HG03469 (cell line): ENCODE data around the gene MIPOL1.
"Not testable (repeated sequence)": the region's sequence is repeated elsewhere in the genome, so short reads cannot be mapped to it uniquely, and the experiment has no call there.

ENCODE experiments used
- ATAC-seq: cut with Tn5 transposase; IDR thresholded peaks from one replicate; pipeline ENCODE4 v1.9.1; 2021; ENCODE audit warnings: mild to moderate bottlenecking, moderate library complexity, moderate number of reproducible peaks; ENCODE audit not compliant: unreplicated experiment

Gene MIPOL1, protein sequence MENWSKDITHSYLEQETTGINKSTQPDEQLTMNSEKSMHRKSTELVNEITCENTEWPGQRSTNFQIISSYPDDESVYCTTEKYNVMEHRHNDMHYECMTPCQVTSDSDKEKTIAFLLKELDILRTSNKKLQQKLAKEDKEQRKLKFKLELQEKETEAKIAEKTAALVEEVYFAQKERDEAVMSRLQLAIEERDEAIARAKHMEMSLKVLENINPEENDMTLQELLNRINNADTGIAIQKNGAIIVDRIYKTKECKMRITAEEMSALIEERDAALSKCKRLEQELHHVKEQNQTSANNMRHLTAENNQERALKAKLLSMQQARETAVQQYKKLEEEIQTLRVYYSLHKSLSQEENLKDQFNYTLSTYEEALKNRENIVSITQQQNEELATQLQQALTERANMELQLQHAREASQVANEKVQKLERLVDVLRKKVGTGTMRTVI

DNA sequence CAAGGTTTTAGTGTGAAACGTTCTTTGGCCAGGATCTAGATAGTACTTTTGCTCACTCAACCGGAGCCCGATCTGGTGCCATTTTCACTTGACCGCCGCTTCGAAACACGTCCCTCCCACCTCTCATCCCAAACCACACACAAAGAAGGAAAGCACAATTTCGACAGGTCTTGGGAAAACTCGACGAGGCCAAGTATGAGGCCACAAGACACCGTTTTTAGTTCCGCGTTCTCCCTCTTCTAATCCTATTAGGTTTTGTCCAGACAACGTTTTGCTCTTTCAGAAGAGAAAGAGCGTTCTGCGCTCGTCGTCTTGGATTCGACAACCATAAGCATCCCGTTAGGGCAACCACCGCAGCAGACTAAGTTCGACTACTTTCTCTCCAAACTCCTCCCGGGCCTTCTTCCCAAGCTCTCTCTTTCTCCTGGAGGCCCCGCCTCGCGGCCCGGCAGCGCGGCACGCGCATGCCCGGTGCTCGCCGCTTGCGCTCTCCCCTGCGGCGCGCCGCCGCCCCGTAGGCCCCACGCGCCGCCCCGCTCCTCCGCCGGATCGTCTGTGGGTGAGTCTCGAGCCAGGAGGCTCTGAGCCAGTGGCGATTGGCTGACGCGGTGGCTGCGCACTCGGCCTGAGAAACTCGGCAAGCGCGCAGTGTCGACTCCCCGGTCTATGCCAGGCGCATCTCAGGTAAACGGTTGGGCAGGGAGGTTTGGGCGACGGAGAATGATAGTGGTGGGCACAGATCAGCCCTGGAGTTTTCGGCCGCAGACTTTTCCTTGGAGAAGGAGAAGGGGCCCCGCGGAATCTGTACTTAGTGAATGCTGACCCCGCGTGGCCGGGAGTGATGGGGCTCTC lies at the start of gene MIPOL1:
TSS of gene MIPOL1 (plus strand) at position 517 of the 852 bp plus-strand sequence. CDS start 49,952 bp downstream, outside the sequence.
- no peak for ATAC-seq

DNA sequence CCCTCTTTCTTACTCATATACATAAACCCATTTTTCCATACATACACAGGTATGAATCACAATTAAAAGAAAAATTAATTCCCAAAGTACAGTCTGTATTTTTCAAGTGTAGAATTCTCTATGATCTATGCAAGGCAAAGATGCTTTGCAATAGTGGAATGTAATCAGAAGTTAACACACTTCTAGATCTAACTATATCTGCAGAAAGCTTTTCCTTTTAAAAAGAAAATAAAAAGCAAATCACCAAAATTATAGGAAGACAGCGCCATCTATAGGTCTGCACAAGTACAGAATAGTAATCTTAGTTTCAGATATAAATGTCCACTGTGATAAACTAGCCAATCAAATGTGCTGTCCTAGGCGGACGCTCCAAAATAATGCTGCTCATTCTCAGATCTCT lies 47.3 kb upstream of the MIPOL1 start:
- ATAC-seq, result no peak

DNA sequence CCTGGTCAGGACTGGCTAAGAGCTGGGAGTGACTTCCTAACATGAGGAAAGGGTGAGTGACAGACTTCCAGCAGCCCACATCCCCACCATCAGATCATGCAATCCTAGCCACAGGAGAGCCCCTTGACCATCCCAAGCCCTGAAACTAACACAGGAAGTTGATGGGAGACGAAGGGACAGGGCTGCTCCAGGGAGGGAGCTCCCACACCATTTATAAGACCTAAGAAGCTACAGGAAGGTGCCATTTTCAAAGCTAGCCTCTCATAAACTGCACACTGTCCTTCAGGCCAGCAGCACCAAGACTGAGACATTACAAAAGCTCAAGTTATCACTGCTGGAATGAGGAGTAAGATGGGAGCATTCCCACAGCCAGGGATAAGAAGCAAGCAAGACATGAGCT lies 44.7 kb upstream of the MIPOL1 start:
- no peak for ATAC-seq

DNA sequence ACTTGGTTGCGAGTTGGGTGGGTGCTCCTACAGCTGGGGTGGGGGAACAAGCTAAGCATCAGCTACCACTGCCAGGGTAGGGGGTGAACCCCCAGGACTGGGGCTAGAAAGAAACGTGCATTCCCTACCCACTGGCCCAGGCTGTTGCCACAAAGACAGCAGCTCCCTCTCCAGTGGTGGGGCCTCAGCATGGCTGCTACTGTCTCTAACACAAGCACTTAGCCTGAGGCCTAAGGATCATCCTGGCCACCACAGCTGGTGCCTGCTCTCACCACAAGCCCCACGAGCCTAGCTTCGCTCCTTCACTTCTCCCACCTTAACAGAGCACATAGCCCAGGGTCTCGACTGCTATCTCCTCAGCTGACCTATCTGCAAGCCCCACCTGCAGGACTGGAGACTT lies 44.3 kb upstream of the MIPOL1 start:
- ATAC-seq, result no peak

DNA sequence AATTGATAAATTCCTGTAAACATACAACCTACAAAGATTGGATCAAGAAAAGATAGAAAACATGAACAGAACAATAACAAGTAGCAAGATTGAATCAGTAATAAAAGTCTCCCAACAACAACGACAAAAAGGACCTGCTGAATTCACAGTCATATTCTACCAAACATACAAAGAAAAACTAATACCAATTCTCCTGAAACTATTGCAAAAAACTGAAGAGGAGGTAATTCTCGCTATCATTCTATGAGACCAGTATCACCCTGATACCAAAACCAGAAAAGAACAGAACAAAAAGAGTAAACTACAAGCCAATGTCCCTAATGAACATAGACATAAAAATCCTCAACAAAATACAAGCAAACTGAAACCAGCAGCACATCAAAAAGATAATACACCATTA lies 39.8 kb upstream of the MIPOL1 start:
- ATAC-seq, result no peak

DNA sequence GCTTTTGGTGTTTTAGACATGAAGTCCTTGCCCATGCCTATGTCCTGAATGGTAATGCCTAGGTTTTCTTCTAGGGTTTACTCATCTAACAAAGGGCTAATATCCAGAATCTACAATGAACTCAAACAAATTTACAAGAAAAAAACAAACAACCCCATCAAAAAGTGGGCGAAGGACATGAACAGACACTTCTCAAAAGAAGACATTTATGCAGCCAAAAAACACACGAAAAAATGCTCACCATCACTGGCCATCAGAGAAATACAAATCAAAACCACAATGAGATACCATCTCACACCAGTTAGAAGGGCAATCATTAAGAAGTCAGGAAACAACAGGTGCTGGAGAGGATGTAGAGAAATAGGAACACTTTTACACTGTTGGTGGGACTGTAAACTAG lies 35.4 kb upstream of the MIPOL1 start:
- ATAC-seq, result not testable (repeated sequence)

DNA sequence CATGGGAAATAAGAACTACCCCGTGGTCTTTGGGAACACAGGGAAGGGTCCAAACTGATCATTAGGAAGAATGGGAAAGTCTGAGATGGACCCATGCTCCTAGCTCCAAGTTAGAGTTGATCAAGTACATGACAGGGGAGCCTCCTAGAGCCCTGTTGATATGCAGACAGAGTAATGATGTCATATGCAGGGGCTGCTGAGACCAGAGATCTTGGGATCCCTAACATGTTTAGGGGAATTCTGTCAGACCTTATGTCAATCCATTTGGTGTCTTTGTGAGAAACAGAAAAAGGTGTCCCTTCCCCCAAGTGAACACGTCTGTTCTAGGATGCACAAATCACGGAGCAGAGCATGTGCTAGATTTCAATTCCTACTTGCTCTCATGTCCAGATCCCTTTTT lies 31.9 kb upstream of the MIPOL1 start:
- ATAC-seq, result no peak

DNA sequence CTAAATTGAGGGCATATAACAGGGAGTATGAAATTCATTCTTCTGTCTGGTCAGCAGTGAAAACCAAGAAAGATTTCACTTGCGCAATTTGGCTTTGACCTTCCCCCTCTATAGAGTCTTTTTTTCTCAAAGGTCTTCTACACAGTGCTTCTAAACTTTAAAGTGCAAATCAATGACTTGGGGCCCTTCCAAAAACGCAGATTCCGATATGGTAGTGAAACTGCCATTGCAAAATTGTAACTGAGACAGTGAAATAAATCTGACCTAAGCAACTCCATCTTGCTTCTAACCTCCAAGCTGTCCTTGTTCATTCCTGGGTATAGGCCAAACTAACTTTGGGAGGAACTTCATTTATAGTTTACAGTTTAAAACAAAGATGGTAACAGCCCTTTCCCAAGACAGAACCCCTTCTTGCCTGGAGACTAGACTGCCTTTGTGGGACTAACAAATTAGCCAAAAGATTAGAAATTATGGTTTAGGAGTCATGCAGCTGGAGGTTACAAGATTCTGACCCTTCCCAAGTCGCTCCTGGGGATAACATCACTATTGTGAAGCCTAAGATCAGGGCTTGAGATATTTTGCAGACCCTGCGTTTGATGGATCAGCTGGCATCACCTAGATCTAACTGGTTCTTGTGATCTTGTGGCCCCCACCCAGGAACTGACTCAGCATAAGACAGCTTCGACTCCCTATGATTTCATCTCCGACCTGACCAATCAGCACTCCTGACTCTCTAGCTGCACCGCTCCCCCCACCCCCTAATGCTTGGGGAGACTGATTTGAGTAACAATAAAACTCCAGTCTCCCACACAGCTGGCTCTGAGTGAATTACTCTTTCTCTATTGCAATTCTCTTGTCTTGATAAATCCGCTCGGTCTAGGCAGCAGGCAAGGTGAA lies 30.3 kb upstream of the MIPOL1 start:
- no peak for ATAC-seq

DNA sequence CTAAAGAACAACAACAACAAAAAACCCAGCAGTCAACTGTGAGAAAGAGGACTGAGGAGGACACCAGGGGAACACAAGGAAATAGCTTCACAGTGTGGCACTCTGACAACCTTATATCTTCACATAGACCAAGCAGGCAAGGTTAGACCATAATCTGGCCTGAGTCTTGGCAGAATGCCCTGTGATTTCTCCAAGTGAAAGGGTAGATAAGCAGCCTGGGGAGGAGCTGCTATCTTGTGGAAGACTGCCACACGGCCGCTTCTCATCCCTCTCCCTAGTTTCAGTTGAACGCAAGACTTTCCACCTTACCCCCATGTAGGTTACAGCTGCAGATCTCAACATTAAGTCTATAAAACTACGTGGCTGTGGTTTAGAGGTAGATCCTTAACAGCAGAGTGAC lies 29.0 kb upstream of the MIPOL1 start:
- ATAC-seq, result no peak

DNA sequence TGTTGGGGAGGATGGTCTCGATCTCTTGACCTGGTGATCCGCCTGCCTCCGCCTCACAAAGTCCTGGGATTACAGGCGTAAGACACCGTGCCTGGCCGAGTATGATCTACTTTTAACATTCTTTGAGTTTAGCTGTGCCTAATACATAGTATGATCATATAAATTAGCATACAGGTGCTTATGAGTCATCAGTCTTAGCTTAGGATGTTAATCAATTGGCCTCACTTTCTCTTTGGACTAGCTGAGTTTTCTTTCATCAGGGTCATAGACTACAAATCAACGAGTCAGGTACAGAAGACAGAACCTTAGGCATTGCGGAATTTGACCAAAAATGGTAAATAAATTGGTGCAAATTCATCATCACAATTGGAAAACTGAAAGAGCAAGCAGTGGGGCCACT lies 27.5 kb upstream of the MIPOL1 start:
- ATAC-seq, result no peak

DNA sequence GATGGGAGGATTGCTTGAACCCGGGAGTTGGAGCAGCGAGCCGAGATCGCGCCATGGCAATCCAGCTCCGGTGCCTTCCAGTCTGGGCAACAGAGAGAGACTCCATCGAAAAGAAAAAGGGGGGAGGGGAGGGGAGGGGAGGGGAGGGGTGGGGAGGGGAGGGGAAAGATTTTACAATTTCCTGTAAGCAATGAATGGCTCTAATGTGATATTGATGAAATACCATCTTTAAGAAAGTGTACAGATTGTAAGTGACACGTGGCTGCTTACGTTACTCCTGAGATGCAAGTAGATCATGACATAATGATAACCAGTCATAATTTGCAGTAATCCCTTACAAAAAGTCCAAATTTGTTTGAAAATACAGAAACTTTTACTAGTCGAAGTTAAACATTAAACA lies 26.7 kb upstream of the MIPOL1 start:
- ATAC-seq, result no peak

DNA sequence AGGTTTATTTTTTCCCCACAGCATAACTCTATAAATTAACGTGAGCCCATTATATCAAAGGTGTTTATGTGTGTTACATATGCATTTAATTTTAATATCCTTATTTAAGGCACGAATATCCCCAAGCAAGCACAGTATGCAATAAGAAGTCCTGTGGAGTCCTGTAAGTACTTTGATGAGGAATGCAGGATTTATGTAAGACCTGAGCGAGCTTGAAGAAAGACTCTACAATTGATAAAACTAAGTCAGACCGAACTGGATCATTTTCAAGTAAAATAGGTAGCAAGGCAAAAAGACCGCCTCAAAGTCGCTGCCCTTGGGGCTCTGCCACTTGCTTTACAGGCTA lies 26.1 kb upstream of the MIPOL1 start:
- ATAC-seq, result no peak

DNA sequence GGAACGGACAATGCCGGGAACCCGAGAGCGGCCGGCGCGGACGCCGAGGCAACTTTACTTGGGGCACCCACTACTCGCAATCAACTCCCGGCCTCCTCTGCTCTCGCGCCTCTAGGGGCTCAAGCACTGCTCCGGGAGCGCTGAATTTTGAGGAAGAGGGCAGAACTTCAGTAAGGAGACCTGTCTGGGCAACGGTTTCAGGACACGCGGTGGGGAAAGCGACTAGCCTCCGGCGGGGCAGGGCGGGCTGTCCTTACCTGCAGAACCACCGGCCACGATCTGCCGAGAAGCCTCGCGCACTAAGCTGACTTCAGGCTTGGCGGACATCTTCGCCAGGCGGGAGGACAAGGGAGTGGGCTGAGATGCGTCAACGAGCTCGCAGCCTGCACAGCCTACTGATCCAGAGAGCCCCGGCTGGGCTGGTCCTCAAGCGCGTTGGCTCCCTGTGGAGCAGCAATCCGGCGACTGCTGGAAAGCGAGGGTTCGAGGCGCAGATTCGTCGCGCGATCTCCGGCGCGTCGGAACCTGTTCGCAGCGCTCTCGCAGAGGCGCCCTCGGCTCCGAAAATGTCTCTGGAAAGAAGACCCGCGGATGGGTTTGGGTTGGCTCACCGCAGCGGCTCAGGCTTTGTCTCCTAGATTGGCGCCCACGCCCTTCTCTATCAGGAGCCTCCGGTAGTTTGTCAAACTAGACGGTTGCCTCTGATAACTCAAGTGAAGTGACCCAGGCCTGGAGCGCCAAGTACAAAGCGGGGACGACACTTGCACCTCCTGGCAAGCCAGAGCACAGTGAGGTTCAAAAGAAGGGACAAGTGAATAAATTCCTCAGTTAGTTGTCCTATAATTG lies 25.5 kb upstream of the MIPOL1 start, which contains the start of gene SLC25A21:
TSS of gene SLC25A21 (minus strand) at position 583 of the 846 bp plus-strand sequence.
- no peak for ATAC-seq

DNA sequence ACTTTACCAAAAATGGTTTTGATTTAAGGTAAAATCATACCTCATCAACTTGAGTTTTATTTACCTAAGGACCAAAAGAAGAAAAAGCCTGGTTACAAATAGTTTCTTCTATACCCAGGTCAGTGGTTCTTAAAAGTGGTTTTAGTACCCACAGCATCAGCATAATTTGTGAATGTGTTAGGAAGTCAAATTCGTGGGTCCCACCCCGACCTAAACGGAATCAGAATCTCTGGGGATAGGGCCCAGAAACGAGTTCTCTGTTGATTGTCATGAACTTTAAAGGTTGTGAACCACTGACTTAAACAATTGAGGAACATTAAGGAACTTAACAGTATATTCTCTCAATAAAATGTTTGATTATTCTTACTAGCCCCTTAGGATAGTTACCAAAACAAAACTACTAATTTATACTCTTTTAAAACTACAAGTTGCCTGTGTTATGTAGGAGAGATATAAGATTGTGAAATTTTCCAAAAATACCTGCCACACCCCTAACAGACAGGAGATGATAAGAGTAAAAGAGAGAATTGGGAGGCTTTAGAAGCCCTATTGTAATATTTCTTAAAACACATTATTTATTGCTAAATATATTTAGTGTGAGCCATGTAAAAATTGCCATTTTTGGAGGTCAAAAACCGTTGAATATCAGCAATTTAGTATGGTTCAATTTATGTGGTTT lies 24.7 kb upstream of the MIPOL1 start:
- no peak for ATAC-seq

DNA sequence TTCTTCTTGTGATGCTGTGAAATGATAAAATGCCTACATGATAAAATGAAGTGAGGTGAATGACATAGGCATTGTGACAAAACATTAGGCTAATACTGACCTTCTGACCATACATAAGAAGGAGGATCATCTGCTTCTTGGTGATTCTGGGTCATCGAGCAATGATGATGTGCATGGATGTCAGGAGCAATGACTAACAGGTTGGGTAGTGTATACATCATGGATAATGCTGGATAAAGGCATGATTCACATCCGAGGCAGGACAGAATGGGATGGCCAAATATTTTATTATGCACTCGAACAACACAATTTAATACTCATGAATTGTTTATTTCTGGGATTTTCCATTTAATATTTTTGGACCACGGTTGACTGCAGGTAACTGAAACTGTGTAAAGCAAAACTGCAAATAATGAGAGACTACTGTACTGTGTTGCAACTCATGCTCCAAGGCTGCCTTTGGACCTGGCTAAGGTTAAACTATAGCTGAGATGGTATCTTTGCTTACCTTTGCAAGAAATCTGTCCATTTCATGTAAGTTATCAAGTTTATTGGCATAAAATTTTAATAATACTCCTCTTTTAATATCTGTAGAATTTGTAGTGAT lies 17.7 kb upstream of the MIPOL1 start:
- no peak for ATAC-seq

DNA sequence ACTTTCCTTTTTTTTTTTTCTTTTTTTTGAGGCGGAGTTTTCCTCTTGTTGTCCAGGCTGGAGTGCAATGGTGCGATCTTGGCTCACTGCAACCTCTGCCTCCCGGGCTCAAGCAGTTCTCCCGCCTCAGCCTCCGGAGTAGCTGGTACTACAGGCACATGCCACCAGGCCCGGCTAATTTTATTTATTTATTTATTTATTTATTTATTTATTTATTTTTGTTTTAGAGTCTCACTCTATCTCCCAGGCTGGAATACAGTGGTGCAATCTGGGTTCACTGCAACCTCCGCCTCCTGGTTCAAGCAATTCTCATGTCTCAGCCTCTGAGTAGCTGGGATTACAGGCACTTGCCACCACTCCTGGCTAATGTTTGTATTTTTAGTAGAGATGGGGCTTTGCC lies 16.9 kb upstream of the MIPOL1 start:
- ATAC-seq, result not testable (repeated sequence)

DNA sequence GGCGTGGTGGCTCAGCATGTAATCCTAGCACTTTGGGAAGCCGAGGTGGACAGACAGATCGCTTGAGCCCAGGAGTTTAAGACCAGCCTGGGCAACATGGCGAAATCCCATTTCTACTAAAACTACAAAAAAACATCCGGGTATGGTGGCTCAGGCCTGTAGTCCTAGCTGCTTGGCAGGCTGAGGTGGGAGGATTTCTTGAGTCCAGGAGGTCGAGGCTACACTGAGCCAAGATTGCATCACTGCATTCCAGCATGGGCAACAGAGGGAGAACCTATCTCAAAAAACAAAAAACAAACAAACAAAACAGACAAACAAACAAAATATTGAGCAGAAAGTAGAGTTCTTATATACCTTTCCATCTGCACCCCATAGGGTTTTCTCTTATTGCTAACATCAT lies 16.3 kb upstream of the MIPOL1 start:
- ATAC-seq, result no peak

DNA sequence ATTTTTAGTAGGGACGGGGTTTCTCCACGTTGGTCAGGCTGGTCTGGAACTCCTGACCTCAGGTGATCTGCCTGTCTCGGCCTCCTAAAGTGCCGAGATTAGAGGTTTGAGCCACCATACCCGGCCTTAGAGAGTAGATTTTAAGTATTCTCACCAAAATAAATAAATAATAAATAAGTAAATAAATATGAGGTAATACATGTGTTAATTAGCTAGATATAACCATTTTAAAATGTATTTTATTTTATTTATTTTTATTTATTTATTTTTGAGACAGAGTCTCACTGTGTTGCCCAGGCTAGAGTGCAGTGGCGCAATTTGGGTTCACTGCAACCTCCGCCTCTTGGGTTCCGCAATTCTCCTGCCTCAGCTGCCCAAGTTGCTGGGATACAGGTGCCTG lies 13.2 kb upstream of the MIPOL1 start:
- not testable (repeated sequence) for ATAC-seq

DNA sequence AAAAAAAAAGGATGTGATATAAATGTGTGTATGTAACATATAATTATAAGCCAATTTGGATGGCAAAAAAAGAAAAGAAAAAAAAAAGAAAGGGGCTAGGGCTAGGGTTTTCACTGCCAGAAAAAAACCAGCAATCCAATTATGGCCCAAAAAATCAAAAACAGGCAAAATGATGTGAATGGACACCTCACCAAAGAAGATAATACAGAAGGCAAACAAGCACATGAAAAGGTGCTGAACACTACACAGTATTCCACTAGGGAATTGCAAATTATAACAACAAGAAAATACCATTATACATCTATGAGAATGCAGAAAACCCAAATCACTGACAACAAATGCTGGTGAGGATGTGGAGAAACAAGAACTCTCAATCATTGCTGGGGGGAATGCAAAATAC lies 12.1 kb upstream of the MIPOL1 start:
- ATAC-seq, result no peak
